T-cell (primary cell): ENCODE results near the gene RGPD8. TPM values are rescaled to one million over a fixed set of nuclear protein-coding genes. Genes with fewer than 3 reads are reported as not detected.
"Not testable (repeated sequence)": the region's sequence is repeated elsewhere in the genome, so short reads cannot be mapped to it uniquely, and the experiment has no call there.

Experiments
- ATAC-seq, 4 experiments: fragments of 200-7000 bp in 3 of 4; fragments of 150-1000 bp in 1 of 4; cut with Tn5 transposase; replicated peaks in 1 of 4; 1 replicate in 3 of 4; 2 replicates in 1 of 4; pipeline ENCODE4 v1.10.0; 2021; ENCODE audit warnings: moderate library complexity in 3 of 4, mild to moderate bottlenecking in 2 of 4, moderate number of reproducible peaks in 1 of 4
- CTCF ChIA-PET, 2 donors: fragments of 300-600 bp; sonication (Branson Sonifier 250); formaldehyde crosslinking; loops; one replicate each; lab custom pipeline; 2022; ENCODE audit warnings: antibody characterized with exemption in 2 of 2; lab: Charles Lee
- POLR2A ChIA-PET, 2 donors: fragments of 300-600 bp; sonication (Branson Sonifier 250); formaldehyde crosslinking; loops; one replicate each; lab custom pipeline; 2022; ENCODE audit warnings: antibody characterized with exemption in 2 of 2; lab: Charles Lee
- DNase-seq, 35 experiments: peaks; one replicate each; pipeline versions ENCODE4 v3.0.0 to v3.0.0-alpha.2; 2013 to 2023
- H3K27ac ChIP-seq: one replicate; pipeline ENCODE4 v1.5.1; 2013; ENCODE audit warnings: low read length
- H3K27me3 ChIP-seq, 2 experiments: replicated peaks in 1 of 2; 1 replicate in 1 of 2; 2 replicates in 1 of 2; pipeline versions ENCODE4 v1.6.1 to v1.7.0; 2013; ENCODE audit warnings: low read length in 1 of 2, mixed read lengths in 1 of 2; ENCODE audit not compliant: control insufficient read depth in 2 of 2, insufficient read depth in 2 of 2; ENCODE audit errors: extremely low read depth in 1 of 2
- H3K36me3 ChIP-seq, 2 donors: 1 replicate in 1 of 2; 2 replicates in 1 of 2; pipeline versions ENCODE4 v1.6.1 to v1.7.0; 2013; ENCODE audit warnings: low read length in 1 of 2; ENCODE audit not compliant: control insufficient read depth in 2 of 2, insufficient read depth in 1 of 2; ENCODE audit errors: extremely low read depth in 1 of 2
- H3K4me1 ChIP-seq, 2 experiments: 1 replicate in 1 of 2; 2 replicates in 1 of 2; pipeline versions ENCODE4 v1.6.1 to v1.7.0; 2013; ENCODE audit warnings: low read length in 2 of 2, mixed read lengths in 1 of 2; ENCODE audit not compliant: insufficient read depth in 2 of 2, control insufficient read depth in 1 of 2; ENCODE audit errors: extremely low read depth in 1 of 2
- H3K4me3 ChIP-seq, 2 donors: 1 replicate in 1 of 2; 2 replicates in 1 of 2; pipeline versions ENCODE4 v1.5.1 to v1.7.0; 2013; ENCODE audit warnings: mild to moderate bottlenecking in 2 of 2, low read length in 1 of 2, moderate library complexity in 1 of 2; ENCODE audit not compliant: control insufficient read depth in 1 of 2; ENCODE audit errors: extremely low read depth in 1 of 2
- H3K9me3 ChIP-seq: 2 replicates; pipeline ENCODE4 v1.7.0; 2013
- H3K27ac Mint-ChIP-seq, 2 donors: one replicate each; pipeline ENCODE4 v1.8.0; 2020 to 2021; ENCODE audit warnings: mild to moderate bottlenecking in 2 of 2, mixed read lengths in 2 of 2
- H3K27me3 Mint-ChIP-seq, 2 donors: one replicate each; pipeline ENCODE4 v1.8.0; 2021 to 2022; ENCODE audit warnings: mixed read lengths in 2 of 2
- H3K36me3 Mint-ChIP-seq: one replicate; pipeline ENCODE4 v1.8.0; 2021; ENCODE audit warnings: mixed read lengths
- H3K4me1 Mint-ChIP-seq, 3 donors: one replicate each; pipeline ENCODE4 v1.8.0; 2020 to 2022; ENCODE audit warnings: mixed read lengths in 3 of 3, mild to moderate bottlenecking in 1 of 3
- H3K4me3 Mint-ChIP-seq, 3 donors: one replicate each; pipeline ENCODE4 v1.8.0; 2020 to 2022; ENCODE audit warnings: mild to moderate bottlenecking in 3 of 3, mixed read lengths in 3 of 3, moderate library complexity in 3 of 3
- H3K9me3 Mint-ChIP-seq, 3 donors: one replicate each; pipeline ENCODE4 v1.8.0; 2020 to 2022; ENCODE audit warnings: mixed read lengths in 3 of 3
- WGBS: methylation state at CpG from one replicate; pipeline ENCODE4 v1.1.5; 2013; ENCODE audit warnings: missing lambda C conversion rate; ENCODE audit not compliant: insufficient coverage; 5-methylcytosine and 5-hydroxymethylcytosine counted together
- total RNA-seq, 35 experiments: library from RNA in 6 of 35; stranded (reverse) in 6 of 35; fragments of 120-200 nt in 1 of 35; gene quantifications; one replicate each; pipeline versions ENCODE4 v1.2.1 to v1.2.4 and lab custom pipeline; 2013 to 2026

The RGPD8 gene
- total RNA-seq, 5 donors from 2014 or later (not counting 1 experiment from before 2014, with no cell fraction given), result 10.8 to 61.4 (median 20.7) TPM

- ATAC-seq, H3K27me3 Mint-ChIP-seq, CTCF ChIA-PET, H3K4me3 ChIP-seq, POLR2A ChIA-PET, DNase-seq, H3K36me3 Mint-ChIP-seq, H3K27ac ChIP-seq, H3K27ac Mint-ChIP-seq, H3K27me3 ChIP-seq, H3K4me3 Mint-ChIP-seq, H3K4me1 ChIP-seq, H3K9me3 ChIP-seq, H3K4me1 Mint-ChIP-seq, H3K36me3 ChIP-seq: not testable (repeated sequence)
- peaks cover 0 to 12% (median 6%) of the 10 kb centered on the region in 3 donors for H3K9me3 Mint-ChIP-seq
- 88% methylated on average over 3 of the region's 7 CpGs for WGBS
Measured at GRCh38 chr2:112360055-112360454, 73.4 kb downstream of the RGPD8 start.

DNA sequence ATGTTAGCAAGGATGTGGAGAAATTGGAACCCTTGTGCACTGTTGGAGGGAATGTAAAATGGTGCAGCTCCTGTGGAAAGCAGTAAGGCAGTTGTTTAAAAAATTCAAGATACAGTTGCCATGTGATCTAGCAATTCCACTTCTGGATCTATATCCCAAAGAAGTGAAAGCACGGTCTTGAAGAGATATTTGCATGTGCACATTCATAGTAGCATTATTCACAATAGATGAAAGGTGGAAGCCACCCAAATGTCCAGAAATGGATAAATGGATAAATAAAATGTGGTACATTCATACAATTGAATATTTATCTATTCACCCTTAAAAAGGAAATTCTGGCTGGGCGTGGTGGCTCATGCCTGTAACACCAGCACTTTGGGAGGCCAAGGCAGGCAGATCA lies 79.1 kb downstream of the RGPD8 start:
- H3K9me3 Mint-ChIP-seq, H3K27ac Mint-ChIP-seq, H3K4me3 Mint-ChIP-seq, H3K4me3 ChIP-seq, H3K27ac ChIP-seq, H3K9me3 ChIP-seq, ATAC-seq, H3K27me3 Mint-ChIP-seq, H3K4me1 Mint-ChIP-seq, H3K36me3 ChIP-seq, H3K27me3 ChIP-seq, H3K36me3 Mint-ChIP-seq, CTCF ChIA-PET, H3K4me1 ChIP-seq, DNase-seq, POLR2A ChIA-PET: not testable (repeated sequence)
- WGBS, result no CpG with 5 or more reads among the region's 2 CpGs

DNA sequence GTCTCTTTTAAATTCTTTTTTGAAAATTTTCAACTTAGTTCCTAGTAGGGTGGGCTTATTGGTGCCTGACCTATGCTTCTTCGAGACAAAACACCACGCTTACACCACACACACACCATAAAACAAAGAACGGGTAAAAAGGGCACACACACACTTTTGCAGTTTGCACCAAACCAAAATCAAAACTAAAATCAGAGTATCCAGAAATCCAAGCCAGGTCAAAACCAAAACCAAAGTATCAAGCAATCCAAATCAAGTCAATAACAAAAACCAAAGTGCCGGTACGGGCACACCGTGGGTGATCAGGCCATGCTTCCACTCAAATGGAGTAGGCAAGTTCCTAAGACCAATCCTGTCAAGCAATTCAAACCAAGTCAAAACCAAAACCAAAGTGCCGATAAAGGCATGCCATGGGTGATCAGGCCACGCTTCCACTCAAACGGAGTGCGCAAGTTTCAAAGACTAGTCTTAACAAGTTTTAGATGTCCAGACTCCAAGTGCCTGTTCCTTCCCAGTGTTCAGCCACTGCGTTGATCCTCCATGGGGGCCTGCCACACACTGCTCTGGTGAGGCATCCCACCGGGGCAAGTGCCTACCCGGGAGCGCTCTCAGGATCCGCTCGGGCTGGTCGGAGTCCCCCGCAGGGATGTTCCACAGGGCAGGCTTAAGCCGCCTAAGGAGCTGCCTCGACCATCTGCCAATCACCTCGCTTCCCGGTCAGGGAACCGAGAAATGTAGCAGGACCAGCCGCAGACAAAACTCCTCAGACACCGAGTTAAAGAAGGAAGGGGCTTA lies 80.4 kb downstream of the RGPD8 start:
- H3K4me3 Mint-ChIP-seq, H3K4me1 Mint-ChIP-seq, DNase-seq, H3K4me1 ChIP-seq, H3K27me3 ChIP-seq, H3K9me3 ChIP-seq, H3K9me3 Mint-ChIP-seq, CTCF ChIA-PET, POLR2A ChIA-PET, H3K27me3 Mint-ChIP-seq, ATAC-seq, H3K36me3 ChIP-seq, H3K27ac Mint-ChIP-seq, H3K27ac ChIP-seq, H3K4me3 ChIP-seq, H3K36me3 Mint-ChIP-seq: not testable (repeated sequence)
- WGBS, result 98% methylated on average over 3 of the region's 25 CpGs

DNA sequence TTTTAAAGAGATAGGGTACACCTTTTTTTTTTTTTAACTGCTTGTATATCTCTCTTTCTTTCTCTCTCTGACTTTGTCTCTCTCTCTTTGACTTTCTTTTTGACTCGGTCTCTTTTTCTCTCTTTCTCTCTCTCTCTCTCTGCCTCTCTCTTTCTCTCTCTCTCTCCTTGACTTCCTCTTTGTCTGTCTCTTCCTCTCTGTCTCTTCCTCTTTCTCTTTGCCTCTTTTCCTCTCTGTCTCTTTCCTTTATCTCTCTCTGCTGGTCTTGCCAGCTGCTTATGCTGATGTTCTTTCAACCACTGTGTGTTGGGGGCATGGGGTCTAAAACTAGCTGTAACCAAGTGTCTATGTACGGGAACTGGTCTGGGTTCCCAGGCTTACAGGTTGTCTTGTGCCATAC lies 81.2 kb downstream of the RGPD8 start:
- H3K4me1 ChIP-seq, H3K27me3 Mint-ChIP-seq, H3K4me1 Mint-ChIP-seq, H3K9me3 Mint-ChIP-seq, H3K36me3 Mint-ChIP-seq, H3K27ac Mint-ChIP-seq, ATAC-seq, H3K4me3 ChIP-seq, DNase-seq, H3K4me3 Mint-ChIP-seq, CTCF ChIA-PET, H3K9me3 ChIP-seq, H3K27me3 ChIP-seq, POLR2A ChIA-PET, H3K27ac ChIP-seq, H3K36me3 ChIP-seq: not testable (repeated sequence)
- WGBS, result 50% methylated on average over 1 of the region's 2 CpGs

GRCh38 chr2:112345030-112346027 lies 88.1 kb downstream of the RGPD8 start:
- Mint-ChIP-seq H3K4me1 (no peaks in the 10 kb centered on the region), H3K27me3 (no peaks in the 10 kb centered on the region), H3K27ac (no peak overlapping the region), H3K36me3 (peaks cover 3% of the 10 kb centered on the region), H3K4me3 (no peak overlapping the region), H3K9me3 (no peaks in the 10 kb centered on the region)
- no peaks in the 10 kb centered on the region for H3K9me3 ChIP-seq
- DNase-seq (no peak), ATAC-seq (no peak)
- ChIA-PET CTCF (no interaction called here), POLR2A (no interaction called here)
- H3K27ac ChIP-seq, result no peak overlapping the region
- WGBS, result 92% methylated on average over 26 of the region's 30 CpGs
- no peaks in the 10 kb centered on the region for H3K27me3 ChIP-seq
- no peaks in the 10 kb centered on the region for H3K4me1 ChIP-seq
- no peak overlapping the region for H3K4me3 ChIP-seq
- H3K36me3 ChIP-seq, result no peaks in the 10 kb centered on the region

- 60% methylated on average over 1 of the region's 1 CpG for WGBS
- H3K36me3 ChIP-seq, result no peaks in the 10 kb centered on the region
- no peak overlapping the region for H3K4me3 ChIP-seq
- H3K9me3 ChIP-seq, result no peaks in the 10 kb centered on the region
- CTCF ChIA-PET, result no interaction called here
- no peaks in the 10 kb centered on the region for H3K9me3 Mint-ChIP-seq
- H3K36me3 Mint-ChIP-seq, result peaks cover 3% of the 10 kb centered on the region
- no peaks in the 10 kb centered on the region for H3K27me3 ChIP-seq
- H3K27ac Mint-ChIP-seq, result no peak overlapping the region
- no peaks in the 10 kb centered on the region for H3K4me1 ChIP-seq
- H3K4me3 Mint-ChIP-seq, result no peak overlapping the region
- no peaks in the 10 kb centered on the region for H3K4me1 Mint-ChIP-seq
- DNase-seq, result no peak
- no peak for ATAC-seq
- H3K27ac ChIP-seq, result no peak overlapping the region
- H3K27me3 Mint-ChIP-seq, result no peaks in the 10 kb centered on the region
- POLR2A ChIA-PET, result no interaction called here
Measured at GRCh38 chr2:112343827-112344585, 89.4 kb downstream of the RGPD8 start.
